Parathyroid adenoma (tissue), 2 donors: ENCODE data around the gene VSTM2L.

Source experiments
- H2AFZ ChIP-seq: fragments of 300-600 bp; sonication (generic); one replicate; pipeline ENCODE4 v1.7.0; 2017; ENCODE audit warnings: antibody characterized with exemption, mild to moderate bottlenecking
- H3K27ac ChIP-seq: fragments of 300-600 bp; sonication (generic); one replicate; pipeline ENCODE4 v1.7.0; 2017
- H3K27me3 ChIP-seq: fragments of 300-600 bp; sonication (generic); one replicate; pipeline ENCODE4 v1.7.0; 2017; ENCODE audit warnings: low read length; ENCODE audit not compliant: control insufficient read depth, insufficient read depth
- H3K36me3 ChIP-seq: fragments of 300-600 bp; sonication (generic); one replicate; pipeline ENCODE4 v1.7.0; 2017; ENCODE audit warnings: low read length; ENCODE audit not compliant: control insufficient read depth, insufficient read depth
- H3K4me1 ChIP-seq: fragments of 300-600 bp; sonication (generic); one replicate; pipeline ENCODE4 v1.7.0; 2017; ENCODE audit warnings: control low read depth
- H3K4me2 ChIP-seq: fragments of 300-600 bp; sonication (generic); one replicate; pipeline ENCODE4 v1.7.0; 2017; ENCODE audit warnings: low read length
- H3K4me3 ChIP-seq: fragments of 300-600 bp; sonication (generic); one replicate; pipeline ENCODE4 v1.7.0; 2017; ENCODE audit warnings: low read depth, low read length
- H3K79me2 ChIP-seq: fragments of 300-600 bp; sonication (generic); one replicate; pipeline ENCODE4 v1.7.0; 2017; ENCODE audit warnings: control low read depth
- H3K9ac ChIP-seq: fragments of 300-600 bp; sonication (generic); one replicate; pipeline ENCODE4 v1.7.0; 2017; ENCODE audit warnings: mild to moderate bottlenecking
- H3K9me3 ChIP-seq: fragments of 300-600 bp; sonication (generic); one replicate; pipeline ENCODE4 v1.7.0; 2017; ENCODE audit warnings: low read length; ENCODE audit not compliant: control insufficient read depth
- CTCF ChIP-seq: fragments of 300-600 bp; sonication (generic); IDR thresholded peaks from one replicate; pipeline ENCODE4 v1.7.0; 2017; ENCODE audit warnings: antibody characterized with exemption, mild to moderate bottlenecking
- donor health status: primary hyperparathyroidism.

The VSTM2L gene

DNA sequence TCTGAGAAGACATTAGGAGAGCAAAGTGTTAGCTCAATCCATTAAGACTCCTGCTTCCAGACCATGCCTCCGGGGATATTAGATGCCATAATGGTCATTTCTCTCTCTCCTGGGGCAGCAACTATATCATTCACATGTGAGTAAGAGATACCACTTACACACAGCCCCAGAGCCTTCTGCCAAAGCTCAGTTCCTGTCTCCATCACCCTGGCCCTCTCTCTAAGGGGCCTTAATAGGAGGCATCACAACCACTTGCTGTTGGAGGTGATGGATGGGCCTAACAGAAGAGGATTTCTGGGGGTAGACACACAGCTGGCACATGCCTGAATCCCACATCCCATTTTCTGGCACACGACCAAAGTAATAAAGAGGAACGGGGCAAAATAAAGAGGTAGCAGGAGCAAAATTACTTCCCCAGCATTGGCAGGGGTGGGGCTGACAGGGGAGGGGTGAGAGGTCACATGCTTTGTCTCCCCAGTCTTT, 34.0 kb upstream of the VSTM2L start:
- Histone ChIP-seq H3K79me2 (no peaks in the 10 kb centered on the region), H3K9ac (no peak overlapping the region), H3K27me3 (no peaks in the 10 kb centered on the region), H3K4me2 (no peak overlapping the region), H3K36me3 (no peaks in the 10 kb centered on the region), H3K9me3 (no peaks in the 10 kb centered on the region), H3K4me1 (no peaks in the 10 kb centered on the region), H2AFZ (no peak overlapping the region), H3K27ac (no peak overlapping the region), H3K4me3 (no peak overlapping the region)
- TF ChIP-seq CTCF: no peak

DNA sequence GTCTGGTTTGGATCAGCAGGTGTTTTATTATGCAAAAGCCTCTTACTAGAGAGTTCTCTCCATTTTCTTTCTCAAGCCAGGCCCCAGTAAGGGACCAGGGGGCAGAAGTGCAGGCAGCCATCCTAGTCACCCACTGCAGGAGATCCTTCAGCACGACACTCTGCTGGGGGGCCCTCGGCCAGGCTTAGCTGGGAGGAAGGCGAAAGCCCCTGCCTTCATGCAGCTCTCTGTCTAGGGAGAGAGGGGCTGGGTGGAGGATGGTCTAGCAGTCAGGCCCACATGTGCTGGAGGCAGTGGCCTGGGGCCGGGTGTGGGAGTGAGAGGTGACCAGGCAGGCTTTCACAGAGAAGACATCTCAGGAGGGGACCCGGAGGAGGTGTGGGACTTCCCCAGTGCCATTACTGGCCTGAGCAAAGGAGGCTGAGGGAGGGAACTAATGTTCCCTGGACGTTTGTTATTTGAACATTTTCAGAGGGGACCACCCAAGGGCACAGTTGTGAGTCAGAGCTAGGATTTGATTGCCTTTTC, 33.5 kb upstream of the VSTM2L start:
- Histone ChIP-seq H3K36me3 (no peaks in the 10 kb centered on the region), H3K27ac (no peak overlapping the region)
- TF ChIP-seq CTCF: no peak

GRCh38 chr20:37870294-37870693, 32.6 kb upstream of the VSTM2L start:
- Histone ChIP-seq H3K36me3 (no peaks in the 10 kb centered on the region), H3K4me3 (no peak overlapping the region), H3K27ac (no peak overlapping the region), H3K79me2 (no peaks in the 10 kb centered on the region), H2AFZ (no peak overlapping the region), H3K9ac (no peak overlapping the region), H3K27me3 (no peaks in the 10 kb centered on the region), H3K4me2 (no peak overlapping the region), H3K9me3 (no peaks in the 10 kb centered on the region), H3K4me1 (no peaks in the 10 kb centered on the region)
- TF ChIP-seq CTCF: no peak

More for the DNA sequence above, 33.5 kb upstream of the VSTM2L start:
- Histone ChIP-seq H3K4me3 (no peak overlapping the region), H3K79me2 (no peaks in the 10 kb centered on the region), H3K4me1 (no peaks in the 10 kb centered on the region), H3K27me3 (no peaks in the 10 kb centered on the region), H3K4me2 (no peak overlapping the region), H3K9ac (no peak overlapping the region), H2AFZ (no peak overlapping the region), H3K9me3 (no peaks in the 10 kb centered on the region)

- no peaks in the 10 kb centered on the region for H3K4me1 ChIP-seq
- H3K36me3 ChIP-seq: no peaks in the 10 kb centered on the region
- no peaks in the 10 kb centered on the region for H3K79me2 ChIP-seq
- H3K4me2 ChIP-seq: no peak overlapping the region
- TF ChIP-seq CTCF: no peak
- no peak overlapping the region for H3K9ac ChIP-seq
- no peak overlapping the region for H3K4me3 ChIP-seq
- H3K9me3 ChIP-seq: no peaks in the 10 kb centered on the region
- H3K27me3 ChIP-seq: no peaks in the 10 kb centered on the region
- no peak overlapping the region for H3K27ac ChIP-seq
- no peak overlapping the region for H2AFZ ChIP-seq
Measured at GRCh38 chr20:37871751-37872150, 31.2 kb upstream of the VSTM2L start.

GRCh38 chr20:37872161-37872560, 30.8 kb upstream of the VSTM2L start:
- no peaks in the 10 kb centered on the region for H3K36me3 ChIP-seq
- H3K79me2 ChIP-seq: no peaks in the 10 kb centered on the region
- no peak overlapping the region for H3K4me3 ChIP-seq
- no peak for TF ChIP-seq CTCF
- no peak overlapping the region for H2AFZ ChIP-seq
- H3K27ac ChIP-seq: no peak overlapping the region
- no peaks in the 10 kb centered on the region for H3K4me1 ChIP-seq
- no peaks in the 10 kb centered on the region for H3K27me3 ChIP-seq
- H3K4me2 ChIP-seq: no peak overlapping the region
- no peaks in the 10 kb centered on the region for H3K9me3 ChIP-seq
- no peak overlapping the region for H3K9ac ChIP-seq
